Osteoblast (primary cell): ENCODE results near the gene HIP1R. TPM values are rescaled to one million over a fixed set of nuclear protein-coding genes. Genes with fewer than 3 reads are reported as not detected.

Source experiments
- DNase-seq: peaks from one replicate; pipeline ENCODE4 v3.0.0; 2011; ENCODE audit warnings: low spot score, mixed read lengths; ENCODE audit not compliant: insufficient read length; ENCODE audit errors: missing footprints
- H2AFZ ChIP-seq: 2 replicates; pipeline ENCODE4 v1.6.0; 2011; ENCODE audit warnings: mild to moderate bottlenecking, low read length
- H3K27ac ChIP-seq: 2 replicates; pipeline ENCODE4 v1.5.1; 2011; ENCODE audit warnings: mild to moderate bottlenecking, low read depth, low read length, moderate library complexity
- H3K27me3 ChIP-seq: 2 replicates; pipeline ENCODE4 v1.6.0; 2012; ENCODE audit warnings: mild to moderate bottlenecking, control low read depth, inconsistent platforms, low read length, moderate library complexity; ENCODE audit not compliant: insufficient read depth
- H3K36me3 ChIP-seq: 2 replicates; pipeline ENCODE4 v1.5.1; 2011; ENCODE audit warnings: mild to moderate bottlenecking, low read length, control low read depth, moderate library complexity; ENCODE audit not compliant: insufficient read depth
- H3K4me1 ChIP-seq: 2 replicates; pipeline ENCODE4 v1.5.1; 2011; ENCODE audit warnings: mild to moderate bottlenecking, low read length, control low read depth, moderate library complexity; ENCODE audit not compliant: insufficient read depth
- H3K4me2 ChIP-seq: 2 replicates; pipeline ENCODE4 v1.6.0; 2011; ENCODE audit warnings: mild to moderate bottlenecking, low read length; ENCODE audit not compliant: insufficient read depth
- H3K4me3 ChIP-seq: fragments of 200-600 bp; sonication (generic); 3 replicates; pipeline ENCODE4 v1.5.1; 2012; ENCODE audit warnings: mild to moderate bottlenecking, low read length, inconsistent platforms; ENCODE audit not compliant: insufficient read depth
- H3K79me2 ChIP-seq: 2 replicates; pipeline ENCODE4 v1.6.0; 2012; ENCODE audit warnings: mild to moderate bottlenecking, low read length, control low read depth, inconsistent platforms; ENCODE audit not compliant: insufficient read depth
- H3K9me3 ChIP-seq: 2 replicates; pipeline ENCODE4 v1.5.1; 2011; ENCODE audit warnings: low read depth, low read length, control low read depth
- H4K20me1 ChIP-seq: 2 replicates; pipeline ENCODE4 v1.6.0; 2012; ENCODE audit warnings: mild to moderate bottlenecking, low read length, control low read depth; ENCODE audit not compliant: insufficient read depth
- total RNA-seq: library from RNA; depleted of rRNA; stranded (reverse); fragments of >200 nt; gene quantifications from 2 replicates; pipeline ENCODE4 v1.2.3, GENCODE V29; 2012
- TF ChIP-seq, protein P1 (sequence below): IDR thresholded peaks from 2 replicates; pipeline ENCODE4 v1.5.1; 2011; ENCODE audit warnings: mild to moderate bottlenecking, low read depth, low read length, moderate library complexity; ENCODE audit errors: extremely low read depth

Gene HIP1R
- total RNA-seq, 1 donor = 21.0 TPM

DNA sequence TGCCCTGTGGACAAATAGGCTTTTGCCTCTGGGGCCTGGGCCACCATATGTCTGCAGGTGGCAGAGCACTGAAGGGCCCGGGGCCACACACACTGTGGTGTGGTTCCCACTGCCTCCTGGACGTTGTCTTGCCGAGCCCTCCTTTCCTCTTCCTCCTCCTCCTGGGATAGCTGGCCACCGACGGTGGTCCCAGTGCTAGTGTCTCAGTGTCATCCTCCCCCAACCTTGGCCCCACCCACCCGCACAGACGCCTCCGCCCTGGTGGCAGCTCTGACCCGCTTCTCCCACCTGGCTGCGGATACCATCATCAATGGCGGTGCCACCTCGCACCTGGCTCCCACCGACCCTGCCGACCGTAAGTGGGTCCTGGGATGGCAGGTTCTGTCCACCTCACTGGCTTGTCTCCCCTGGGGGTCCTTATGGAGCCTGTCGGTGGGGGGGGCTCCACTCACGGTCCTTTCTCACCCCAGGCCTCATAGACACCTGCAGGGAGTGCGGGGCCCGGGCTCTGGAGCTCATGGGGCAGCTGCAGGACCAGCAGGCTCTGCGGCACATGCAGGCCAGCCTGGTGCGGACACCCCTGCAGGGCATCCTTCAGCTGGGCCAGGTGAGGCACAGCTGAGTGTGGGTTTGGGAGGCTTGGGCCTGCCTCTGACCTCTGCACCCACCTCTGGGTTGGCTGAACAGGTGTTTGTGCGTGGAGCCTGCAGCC, 23.5 kb downstream of the HIP1R start:
- Histone ChIP-seq H3K36me3 (no peaks in the 10 kb centered on the region), H3K4me3 (no peak overlapping the region), H3K4me1 (no peaks in the 10 kb centered on the region), H3K27me3 (no peaks in the 10 kb centered on the region), H3K27ac (no peak overlapping the region), H3K79me2 (no peaks in the 10 kb centered on the region), H4K20me1 (no peaks in the 10 kb centered on the region), H3K9me3 (no peaks in the 10 kb centered on the region), H3K4me2 (no peak overlapping the region), H2AFZ (no peak overlapping the region)
- TF ChIP-seq, protein P1, sequence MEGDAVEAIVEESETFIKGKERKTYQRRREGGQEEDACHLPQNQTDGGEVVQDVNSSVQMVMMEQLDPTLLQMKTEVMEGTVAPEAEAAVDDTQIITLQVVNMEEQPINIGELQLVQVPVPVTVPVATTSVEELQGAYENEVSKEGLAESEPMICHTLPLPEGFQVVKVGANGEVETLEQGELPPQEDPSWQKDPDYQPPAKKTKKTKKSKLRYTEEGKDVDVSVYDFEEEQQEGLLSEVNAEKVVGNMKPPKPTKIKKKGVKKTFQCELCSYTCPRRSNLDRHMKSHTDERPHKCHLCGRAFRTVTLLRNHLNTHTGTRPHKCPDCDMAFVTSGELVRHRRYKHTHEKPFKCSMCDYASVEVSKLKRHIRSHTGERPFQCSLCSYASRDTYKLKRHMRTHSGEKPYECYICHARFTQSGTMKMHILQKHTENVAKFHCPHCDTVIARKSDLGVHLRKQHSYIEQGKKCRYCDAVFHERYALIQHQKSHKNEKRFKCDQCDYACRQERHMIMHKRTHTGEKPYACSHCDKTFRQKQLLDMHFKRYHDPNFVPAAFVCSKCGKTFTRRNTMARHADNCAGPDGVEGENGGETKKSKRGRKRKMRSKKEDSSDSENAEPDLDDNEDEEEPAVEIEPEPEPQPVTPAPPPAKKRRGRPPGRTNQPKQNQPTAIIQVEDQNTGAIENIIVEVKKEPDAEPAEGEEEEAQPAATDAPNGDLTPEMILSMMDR = no peak
- peak; percentile 78 for DNase-seq

DNA sequence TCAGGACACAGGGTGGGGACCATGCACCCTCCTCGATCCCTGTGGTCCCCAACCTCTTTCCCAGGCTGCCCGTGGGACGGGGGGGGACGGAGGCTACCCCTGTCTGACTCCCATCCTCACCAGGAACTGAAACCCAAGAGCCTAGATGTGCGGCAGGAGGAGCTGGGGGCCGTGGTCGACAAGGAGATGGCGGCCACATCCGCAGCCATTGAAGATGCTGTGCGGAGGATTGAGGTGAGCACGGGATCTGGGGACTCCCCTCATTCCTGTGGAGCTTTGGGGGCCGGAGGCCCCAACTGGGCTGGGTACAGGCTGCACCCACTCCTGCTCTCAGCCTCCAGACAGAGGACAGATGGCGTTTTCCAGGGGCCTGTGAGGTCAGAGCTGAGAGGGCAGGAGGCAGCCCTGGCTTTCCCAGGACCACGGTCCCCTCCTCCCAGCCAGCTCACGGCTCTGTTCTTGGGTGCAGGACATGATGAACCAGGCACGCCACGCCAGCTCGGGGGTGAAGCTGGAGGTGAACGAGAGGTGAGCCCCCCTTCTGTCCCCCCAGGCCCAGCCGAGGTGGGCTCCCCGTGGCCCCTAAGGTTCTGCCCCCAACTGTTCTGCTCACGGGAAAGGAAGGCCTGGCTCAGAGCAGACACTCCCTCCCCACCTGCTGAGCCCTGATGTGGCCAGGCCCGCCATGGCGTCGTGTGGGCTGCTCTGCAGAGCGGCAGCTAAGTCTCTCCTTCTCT, 24.2 kb downstream of the HIP1R start:
- no peaks in the 10 kb centered on the region for H3K36me3 ChIP-seq
- no peak overlapping the region for H2AFZ ChIP-seq
- DNase-seq = peak; percentile 81
- H4K20me1 ChIP-seq = no peaks in the 10 kb centered on the region
- H3K4me3 ChIP-seq = no peak overlapping the region
- no peaks in the 10 kb centered on the region for H3K9me3 ChIP-seq
- H3K79me2 ChIP-seq = no peaks in the 10 kb centered on the region
- no peaks in the 10 kb centered on the region for H3K4me1 ChIP-seq
- no peaks in the 10 kb centered on the region for H3K27me3 ChIP-seq
- no peak overlapping the region for H3K27ac ChIP-seq
- TF ChIP-seq, protein P1 = no peak
- no peak overlapping the region for H3K4me2 ChIP-seq

GRCh38 chr12:122860040-122860853, 25.0 kb downstream of the HIP1R start:
- Histone ChIP-seq H3K36me3 (peaks cover 6% of the 10 kb centered on the region), H3K4me2 (no peak overlapping the region), H4K20me1 (no peaks in the 10 kb centered on the region), H2AFZ (no peak overlapping the region), H3K27me3 (no peaks in the 10 kb centered on the region), H3K4me1 (no peaks in the 10 kb centered on the region), H3K27ac (no peak overlapping the region), H3K79me2 (no peaks in the 10 kb centered on the region), H3K9me3 (no peaks in the 10 kb centered on the region), H3K4me3 (no peak overlapping the region)
- peak; percentile 99 for DNase-seq
- TF ChIP-seq, protein P1 = peak; percentile 83
